Stimulated activated CD4-positive, alpha-beta T cell treated with anti-CD3 and anti-CD28 coated beads, Interleukin-1b, Interleukin-23, amount 100 ng/mL, for 1 hour (primary cell): Measurements from ENCODE around the gene SSRP1.
"Not testable (repeated sequence)": the region's sequence is repeated elsewhere in the genome, so short reads cannot be mapped to it uniquely, and the experiment has no call there.

Experiments used
- DNase-seq, 2 donors: peaks; one replicate each; pipeline ENCODE4 v3.0.0-alpha.2; 2020; ENCODE audit warnings: low read depth in 2 of 2

The SSRP1 gene

GRCh38 chr11:57338142-57338541 is 2.5 kb upstream of the SSRP1 start, which contains the start of gene P2RX3:
TSS of gene P2RX3 (plus strand) at chr11:57338352. CDS start at chr11:57338551, 199 bp downstream.
- no peak for DNase-seq

DNA sequence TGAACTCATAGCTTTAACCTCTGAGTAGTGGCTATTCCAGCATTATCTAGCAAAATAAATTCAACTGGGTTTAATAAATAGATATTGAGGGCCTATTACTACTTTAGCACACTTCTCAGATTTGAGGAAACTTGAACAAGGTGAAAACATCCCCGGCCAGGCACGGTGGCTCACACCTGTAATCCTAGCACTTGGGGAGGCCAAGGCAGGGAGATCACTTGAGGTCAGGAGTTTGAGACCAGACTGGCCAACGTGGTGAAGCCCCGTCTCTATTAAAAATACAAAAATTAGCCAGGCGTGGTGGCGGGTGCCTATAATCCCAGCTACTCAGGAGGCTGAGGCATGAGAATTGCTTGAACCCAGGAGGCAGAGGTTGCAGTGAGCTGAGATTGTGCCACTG is 1.2 kb upstream of the SSRP1 start:
- not testable (repeated sequence) for DNase-seq

- DNase-seq: no peak
Observed at GRCh38 chr11:57336111-57336666, 497 bp upstream of the SSRP1 start.

DNA sequence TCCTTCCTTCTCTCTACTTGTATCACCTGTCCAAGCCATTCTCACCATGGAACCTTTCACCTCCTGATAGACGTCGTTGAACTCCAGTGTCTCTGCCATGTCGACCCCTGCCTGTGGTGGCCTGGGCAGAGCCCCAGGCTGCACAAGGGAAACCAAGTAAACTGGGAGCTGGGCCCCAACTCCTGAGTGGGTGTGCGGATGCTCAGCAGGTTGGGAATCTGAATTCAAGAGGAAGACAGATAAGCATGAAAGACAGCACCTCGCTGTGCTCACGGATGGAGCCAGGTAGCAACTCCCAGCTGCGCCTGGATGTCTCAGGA is 709 bp downstream of the SSRP1 start:
- no peak for DNase-seq

DNA sequence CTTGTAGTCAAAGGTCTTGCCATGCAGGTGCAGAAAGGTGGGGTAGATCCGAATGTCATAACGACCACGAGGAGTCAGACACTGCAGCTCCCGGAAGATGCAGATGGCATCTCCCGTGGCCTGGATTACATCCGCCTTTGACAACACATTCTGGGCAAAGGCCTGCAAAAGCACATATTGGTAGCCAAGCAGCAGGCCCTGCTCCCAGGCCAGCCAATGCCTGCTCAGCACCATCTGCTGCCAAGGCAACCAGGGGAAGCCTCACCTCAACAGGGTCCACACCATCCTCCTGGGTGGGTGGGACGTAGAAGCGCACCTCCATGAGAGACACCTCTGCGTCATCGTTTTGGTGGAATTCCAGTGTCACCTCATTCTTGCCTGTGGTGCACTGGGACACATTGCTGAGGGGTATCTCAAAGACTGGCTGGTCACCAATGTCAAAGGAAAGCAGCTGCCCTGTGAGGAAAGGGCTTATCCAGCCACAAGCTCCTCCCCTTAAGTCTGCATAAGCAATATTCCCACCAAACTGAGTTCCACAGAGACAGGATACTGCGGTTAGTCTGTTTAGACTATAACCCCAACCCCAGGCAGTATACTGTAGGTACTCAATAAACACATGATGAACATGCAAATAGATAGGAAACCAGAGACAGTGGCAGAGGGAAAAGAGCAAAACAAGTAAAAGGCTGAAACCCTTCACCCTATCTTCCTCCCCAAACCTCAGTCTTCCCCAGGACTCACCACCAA is 2.8 kb downstream of the SSRP1 start:
- no peak for DNase-seq

DNA sequence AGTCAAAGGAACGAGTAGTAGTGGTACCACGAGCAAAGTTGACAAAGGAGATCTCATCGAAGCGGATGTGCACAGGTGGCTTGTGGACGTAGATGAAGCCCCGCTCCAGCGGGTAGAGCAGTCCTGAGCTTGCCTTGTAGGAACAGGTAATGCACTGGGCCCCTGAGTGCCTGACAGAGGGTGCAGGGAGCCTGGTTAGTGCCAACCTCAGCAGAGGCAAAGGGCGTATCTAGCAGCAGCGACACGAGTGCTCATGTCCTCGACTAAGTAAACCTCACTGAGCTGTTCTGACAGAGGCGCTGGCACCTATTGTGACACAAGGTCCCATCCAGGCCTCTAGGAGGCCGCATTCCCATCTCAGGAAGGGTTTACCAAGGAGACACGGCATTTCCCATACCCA is 4.0 kb downstream of the SSRP1 start:
- no peak for DNase-seq

GRCh38 chr11:57330029-57330428 is 5.7 kb downstream of the SSRP1 start:
- no peak for DNase-seq

DNA sequence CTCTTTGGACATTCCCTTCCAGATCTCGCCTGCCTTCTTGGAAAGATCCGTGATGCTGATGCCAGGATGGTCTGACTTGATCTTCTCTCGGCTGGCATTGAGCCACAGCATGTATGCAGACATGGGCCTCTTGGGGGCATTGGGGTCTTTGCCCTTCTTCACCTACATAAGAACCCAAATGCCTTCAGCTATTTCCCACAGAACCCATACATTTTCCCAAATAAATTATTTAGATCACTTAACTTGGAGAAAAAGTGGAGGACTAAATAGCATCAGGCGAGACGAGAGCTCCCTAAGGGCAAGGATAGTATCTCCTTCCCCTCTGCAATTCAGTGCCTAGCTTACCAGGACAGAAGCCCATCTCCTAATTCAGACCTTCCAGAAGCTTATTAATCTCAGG is 8.0 kb downstream of the SSRP1 start:
- no peak for DNase-seq

GRCh38 chr11:57325735-57326048 is 10.0 kb downstream of the SSRP1 start:
- DNase-seq: no peak

GRCh38 chr11:57324886-57325734 is 10.6 kb downstream of the SSRP1 start, which contains the start of gene TNKS1BP1:
TSS of gene TNKS1BP1 (minus strand) at chr11:57324952. CDS start at chr11:57321885, 3,067 bp downstream.
- peak; percentile 66 to 91 for DNase-seq

- no peak for DNase-seq
Observed at GRCh38 chr11:57324154-57324885, 11.4 kb downstream of the SSRP1 start.

- no peak for DNase-seq
Observed at GRCh38 chr11:57323855-57324153, 11.9 kb downstream of the SSRP1 start.

DNA sequence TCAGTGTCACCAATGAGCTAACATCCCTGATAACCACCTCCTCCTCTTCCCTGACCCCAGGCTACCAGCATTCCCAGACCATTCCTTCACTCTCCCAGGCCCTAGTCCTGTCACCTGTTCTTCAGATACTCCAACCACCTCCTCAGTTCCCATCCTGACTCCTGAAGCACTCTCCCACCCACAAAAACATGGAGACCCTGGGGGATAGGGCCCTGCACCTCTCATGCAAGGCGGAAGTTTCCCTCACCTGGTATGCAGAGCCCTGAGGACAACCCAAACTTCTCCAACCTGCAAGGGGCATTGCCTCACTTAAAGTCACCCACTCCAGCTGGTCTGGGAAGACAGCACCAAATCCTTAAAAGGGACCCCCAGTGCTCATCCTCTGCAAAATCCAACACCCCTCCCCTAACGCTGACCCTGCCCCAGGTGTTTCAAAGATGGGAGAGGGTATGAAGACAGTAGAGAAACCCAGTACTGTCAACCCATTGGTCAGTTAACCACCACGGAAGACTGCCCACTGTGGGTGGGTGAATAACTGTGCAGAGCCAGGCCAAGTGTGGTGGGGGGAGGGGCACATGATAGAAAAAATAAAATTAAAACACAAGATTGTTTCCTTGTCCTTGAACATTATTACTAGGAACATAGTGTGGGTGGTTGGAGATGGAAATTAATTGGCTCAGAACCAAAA is 12.4 kb downstream of the SSRP1 start:
- DNase-seq: no peak

DNA sequence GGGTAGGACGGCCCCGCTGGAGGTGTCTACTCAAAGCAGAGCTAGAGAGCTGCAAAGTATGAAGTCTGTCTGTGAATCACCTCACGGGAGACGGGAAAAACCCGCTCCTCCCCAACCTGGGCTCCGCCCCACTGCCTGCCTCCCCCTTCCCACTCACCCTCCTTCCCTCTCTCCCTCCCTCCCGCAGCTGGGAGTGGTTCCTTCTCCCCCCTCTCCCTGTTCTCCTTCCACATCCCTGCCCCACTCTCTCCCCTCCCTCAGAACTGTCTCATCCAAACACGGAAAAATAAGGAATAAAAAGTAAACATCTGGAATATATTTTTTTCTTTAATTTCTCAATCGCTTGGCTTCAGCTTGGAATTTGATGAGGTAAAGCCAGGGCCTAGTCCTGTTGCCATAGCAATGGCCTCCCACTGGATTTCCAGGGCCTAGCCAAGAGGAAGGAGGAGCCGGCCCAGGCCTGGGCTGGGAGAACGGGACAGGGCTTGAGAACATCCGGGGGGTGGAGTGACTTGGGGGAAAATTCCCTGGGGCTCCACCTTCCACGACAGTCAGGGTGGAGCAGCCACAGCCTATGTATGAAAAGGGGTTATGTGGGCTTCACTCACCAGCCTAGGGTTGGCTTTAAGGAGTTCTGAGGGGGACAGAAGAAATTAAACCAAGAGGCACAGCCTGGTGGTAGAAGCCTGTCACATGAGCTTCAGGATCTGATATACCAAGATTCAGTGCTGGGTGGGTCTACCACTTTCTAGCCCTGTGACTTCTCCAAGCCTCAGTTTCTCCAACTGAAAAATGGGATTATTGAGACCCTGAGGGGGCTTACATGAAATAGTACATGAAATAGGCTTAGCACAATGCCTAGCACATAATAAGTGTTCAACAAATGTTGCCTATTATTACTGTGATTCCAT is 13.2 kb downstream of the SSRP1 start:
- DNase-seq: no peak

GRCh38 chr11:57321388-57322255 is 14.1 kb downstream of the SSRP1 start:
- DNase-seq: no peak

DNA sequence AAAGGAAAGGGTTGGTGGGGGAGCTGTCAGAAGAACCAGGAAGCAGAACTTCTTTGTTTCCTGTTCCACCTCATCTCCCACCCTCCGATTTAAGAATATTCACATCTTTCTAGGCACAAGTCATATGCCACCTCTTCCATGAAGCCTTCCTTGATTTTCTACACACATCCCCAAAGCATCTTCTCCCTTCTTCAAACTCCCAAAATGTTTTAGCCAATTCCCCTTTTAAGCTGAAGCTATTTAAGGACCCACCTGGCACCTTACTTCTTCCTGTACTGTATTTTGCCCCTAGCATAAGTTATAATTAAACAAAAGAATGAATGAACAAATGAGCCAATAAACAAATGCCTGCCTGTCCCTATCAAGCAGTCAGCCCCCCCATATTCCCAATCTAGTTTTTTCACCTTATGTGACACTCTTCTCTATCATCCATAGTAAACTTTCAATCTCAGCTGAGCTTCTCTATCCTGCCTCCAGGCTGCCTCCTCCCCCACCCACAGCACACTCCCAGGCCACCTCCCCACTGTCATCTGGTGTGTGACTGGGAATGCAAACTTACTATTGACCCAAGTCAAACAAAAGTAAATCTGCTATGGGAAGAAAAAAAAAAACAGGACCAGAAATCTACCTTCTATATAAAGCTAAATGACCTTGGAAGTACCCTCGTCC is 14.8 kb downstream of the SSRP1 start:
- DNase-seq: no peak

DNA sequence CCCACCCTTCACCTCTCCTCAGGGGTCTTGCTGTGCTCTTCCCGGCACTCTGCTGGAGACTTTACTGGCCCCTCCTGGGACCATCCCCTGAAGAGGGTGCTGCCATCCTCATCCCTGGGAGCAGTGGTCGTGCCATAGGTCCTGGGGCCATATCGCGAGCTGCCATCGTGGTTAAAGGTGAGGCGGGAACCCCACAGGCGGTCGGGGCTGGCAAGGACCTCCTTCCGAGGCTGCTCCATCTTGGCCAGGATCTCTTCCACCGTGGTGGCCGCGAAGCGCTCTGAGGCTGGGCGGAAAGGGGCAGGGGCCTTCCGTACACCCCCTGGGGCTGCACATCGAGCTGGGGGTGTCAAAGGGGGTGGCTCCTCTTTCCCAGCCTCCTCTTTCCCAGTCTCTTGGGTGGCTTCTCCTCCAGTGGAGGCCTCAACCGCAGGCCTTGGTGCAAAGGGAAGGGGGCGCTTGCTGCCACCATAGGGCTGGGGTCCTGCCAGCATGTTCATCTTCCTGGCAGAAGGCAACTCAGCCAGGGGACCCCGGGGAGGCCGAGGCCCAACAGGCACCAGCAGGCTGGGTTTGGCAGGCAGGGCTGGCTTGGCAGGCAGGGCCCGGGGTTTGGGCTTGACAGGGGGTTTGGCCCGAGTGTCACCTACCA is 15.5 kb downstream of the SSRP1 start:
- no peak for DNase-seq

DNA sequence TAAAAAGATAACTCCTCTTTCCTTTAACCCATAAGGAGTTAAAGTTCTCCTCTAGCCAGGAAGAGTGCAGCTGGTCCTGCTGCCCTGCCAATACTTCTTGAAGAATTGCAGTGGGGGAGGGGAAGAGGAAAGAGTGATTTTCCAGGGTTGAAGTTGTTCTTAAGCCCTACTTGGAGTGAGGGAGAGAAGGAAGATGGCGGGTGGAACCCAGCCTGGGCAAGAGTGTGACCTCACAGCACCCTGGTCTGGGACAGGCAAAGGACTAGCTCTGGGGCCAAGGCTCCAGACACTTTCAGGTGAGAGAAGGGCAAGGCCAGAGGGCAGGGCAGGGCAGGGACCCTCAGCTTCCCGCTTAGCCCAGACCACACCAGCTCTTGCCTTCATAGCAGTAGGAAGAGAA is 17.5 kb downstream of the SSRP1 start:
- no peak for DNase-seq

GRCh38 chr11:57316017-57316416 is 19.7 kb downstream of the SSRP1 start:
- DNase-seq: no peak
